GM12892 (cell line): ENCODE measurements around the gene LRIT2.
"Not testable (repeated sequence)": the region's sequence is repeated elsewhere in the genome, so short reads cannot be mapped to it uniquely, and the experiment has no call there.

ENCODE experiments used
- DNase-seq: peaks from one replicate; pipeline ENCODE4 v3.0.0; 2011; ENCODE audit not compliant: insufficient read length
- FAIRE-seq: peaks from 2 replicates; lab custom pipeline; 2011; peaks lifted over from hg19 to GRCh38; lab: Jason Lieb, UNC
- POLR2A ChIP-seq: IDR thresholded peaks from 2 replicates; pipeline ENCODE4 v1.6.1; 2011; ENCODE audit warnings: low read depth, low read length, control low read depth
- POLR2AphosphoS5 ChIP-seq: IDR thresholded peaks from 2 replicates; pipeline ENCODE4 v1.6.1; 2011; ENCODE audit warnings: low read depth, low read length, control low read depth
- TAF1 ChIP-seq: IDR thresholded peaks from 2 replicates; pipeline ENCODE4 v1.6.1; 2011; ENCODE audit warnings: low read depth, mild to moderate bottlenecking, control low read depth, low read length, borderline replicate concordance

Gene LRIT2

GRCh38 chr10:84173501-84173929, 51.8 kb downstream of the LRIT2 start, which contains the start of gene GPR15LG:
Gene GPR15LG (plus strand): TSS chr10:84173801. CDS start chr10:84173852, 51 bp downstream.
- TF ChIP-seq POLR2A, result no peak
- TF ChIP-seq TAF1, result no peak
- no peak for TF ChIP-seq POLR2AphosphoS5
- DNase-seq, result no peak
- no peak for FAIRE-seq

- FAIRE-seq, result no peak
- no peak for DNase-seq
- no peak for TF ChIP-seq POLR2AphosphoS5
- TF ChIP-seq POLR2A, result peak; percentile 58; the same call in 1 of the 2 replicates
- 0 out of 2 replicates have a peak, but pooled peaks have one; percentile 22 for TF ChIP-seq TAF1
These were observed 52.6 kb downstream of the LRIT2 start for GRCh38 chr10:84172467-84173356.

GRCh38 chr10:84171700-84172466, 53.5 kb downstream of the LRIT2 start:
- DNase-seq, result not testable (repeated sequence)
- peak; percentile 81 for FAIRE-seq
- peak; percentile 66; the same call in 1 of the 2 replicates for TF ChIP-seq POLR2AphosphoS5
- peak; percentile 78 for TF ChIP-seq POLR2A
- peak; percentile 59; the same call in 1 of the 2 replicates for TF ChIP-seq TAF1

- not testable (repeated sequence) for FAIRE-seq, DNase-seq
These were observed 54.1 kb downstream of the LRIT2 start for GRCh38 chr10:84171237-84171636.
